Upper lobe of left lung (tissue), 6 donors: Measurements from ENCODE around the gene EIF5AL1. TPM values are rescaled to one million over a fixed set of nuclear protein-coding genes. Genes with fewer than 3 reads are reported as not detected.
"Not testable (repeated sequence)": the region's sequence is repeated elsewhere in the genome, so short reads cannot be mapped to it uniquely, and the experiment has no call there.

ENCODE experiments used
- ATAC-seq, 2 donors: fragments of 200-7000 bp; cut with Tn5 transposase; one replicate each; pipeline ENCODE4 v1.9.1; 2022; ENCODE audit warnings: mild to moderate bottlenecking in 2 of 2, moderate library complexity in 2 of 2; ENCODE audit not compliant: low FRiP score in 2 of 2
- DNase-seq, 2 donors: peaks; one replicate each; pipeline ENCODE4 v3.0.0-alpha.2; 2019 to 2020
- H3K27ac ChIP-seq, 4 donors: fragments of 200-600 bp; sonication (generic); one replicate each; pipeline ENCODE4 v1.5.1; 2016 to 2019
- H3K27me3 ChIP-seq, 4 donors: fragments of 200-600 bp; sonication (generic); one replicate each; pipeline ENCODE4 v1.5.1; 2017 to 2019
- H3K36me3 ChIP-seq, 4 donors: fragments of 200-600 bp; sonication (generic); one replicate each; pipeline ENCODE4 v1.5.1; 2016 to 2019
- H3K4me1 ChIP-seq, 4 donors: fragments of 200-600 bp; sonication (generic); one replicate each; pipeline ENCODE4 v1.5.1; 2018 to 2019
- H3K4me3 ChIP-seq, 4 donors: fragments of 200-600 bp; sonication (generic); one replicate each; pipeline ENCODE4 v1.5.1; 2017 to 2019; ENCODE audit warnings: mild to moderate bottlenecking in 2 of 4, moderate library complexity in 1 of 4
- H3K9me3 ChIP-seq, 4 donors: fragments of 200-600 bp; sonication (generic); one replicate each; pipeline ENCODE4 v1.5.1; 2018 to 2019
- WGBS, 2 donors: methylation state at CpG; one replicate each; pipeline ENCODE4 v1.1.5; 2017 to 2018; 5-methylcytosine and 5-hydroxymethylcytosine counted together
- total RNA-seq, 6 donors: library from RNA; depleted of rRNA in 4 of 6; stranded (reverse); fragments of >200 nt in 4 of 6; gene quantifications; one replicate each; pipeline versions ENCODE4 v1.1.0 to v1.2.1, GENCODE V29; 2016 to 2021
- donor health status: DM: no; HTN: no; CAD: no; lungs with moderate emphysema.
- donor health status: DM: no; HTN: yes; CAD: no; lungs with severe emphysema.

EIF5AL1 gene
- total RNA-seq, 6 donors from 2014 or later, result 0.07 to 0.37 (median 0.15) TPM; not detected in 2

DNA sequence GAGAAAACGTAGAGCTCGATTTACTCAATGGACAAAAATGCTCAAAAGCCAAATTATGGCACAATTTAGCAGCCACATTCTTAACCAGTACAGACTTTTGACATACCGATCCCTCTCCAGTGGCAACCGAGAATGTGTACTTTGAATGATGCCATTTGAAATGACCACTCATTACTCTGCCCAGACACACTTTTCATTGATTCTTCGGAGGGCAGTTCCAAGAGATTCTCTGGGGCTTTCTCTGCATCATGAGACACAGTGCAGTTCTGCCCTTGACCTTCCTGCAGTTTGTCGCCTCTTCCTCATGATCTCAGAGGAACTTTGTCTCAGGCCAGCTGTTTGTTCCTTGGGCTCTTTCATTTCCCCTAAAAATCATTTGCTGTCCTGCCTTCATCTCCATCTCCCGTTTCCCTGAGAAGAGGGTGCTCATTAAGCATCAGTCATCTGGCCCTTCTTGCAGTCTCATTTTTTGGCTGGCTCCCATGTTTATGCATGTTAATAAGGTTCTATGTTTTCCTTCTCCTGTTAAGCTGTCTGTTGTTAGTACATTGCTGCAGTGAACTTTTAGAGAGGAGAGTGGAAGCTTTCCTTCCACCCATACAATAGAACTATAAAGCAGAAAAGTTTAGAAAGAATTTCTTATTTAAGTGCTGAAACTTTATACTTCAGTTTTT lies 4.3 kb downstream of the EIF5AL1 start:
- DNase-seq, H3K36me3 ChIP-seq, H3K9me3 ChIP-seq, H3K4me3 ChIP-seq, H3K27me3 ChIP-seq, H3K4me1 ChIP-seq, H3K27ac ChIP-seq, ATAC-seq: not testable (repeated sequence)
- WGBS, 2 donors, result 58% methylated on average over 4 to 7 of the region's 7 CpGs

DNA sequence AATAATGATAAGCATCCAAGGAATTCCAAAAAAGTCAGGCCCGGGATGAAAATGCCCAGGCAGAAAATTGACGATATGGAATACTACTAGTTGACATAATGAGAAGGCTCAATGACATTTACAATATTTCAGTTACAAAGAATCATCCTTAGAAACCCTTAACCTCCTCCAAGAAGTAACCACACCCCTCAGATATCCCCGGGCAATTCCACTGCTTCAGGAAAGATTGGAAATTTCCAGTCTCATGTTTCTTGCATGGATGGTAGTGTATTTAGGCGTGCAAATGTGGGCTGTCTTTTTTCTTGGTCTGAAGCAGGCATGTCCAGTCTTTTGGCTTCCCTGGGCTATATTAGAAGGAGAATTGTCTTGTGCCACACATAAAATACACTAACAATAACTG lies 5.2 kb downstream of the EIF5AL1 start:
- H3K9me3 ChIP-seq, H3K27me3 ChIP-seq, DNase-seq, H3K4me1 ChIP-seq, H3K36me3 ChIP-seq, ATAC-seq, H3K4me3 ChIP-seq, H3K27ac ChIP-seq: not testable (repeated sequence)
- 88 to 100% methylated on average over 1 to 3 of the region's 4 CpGs for WGBS, 2 donors

DNA sequence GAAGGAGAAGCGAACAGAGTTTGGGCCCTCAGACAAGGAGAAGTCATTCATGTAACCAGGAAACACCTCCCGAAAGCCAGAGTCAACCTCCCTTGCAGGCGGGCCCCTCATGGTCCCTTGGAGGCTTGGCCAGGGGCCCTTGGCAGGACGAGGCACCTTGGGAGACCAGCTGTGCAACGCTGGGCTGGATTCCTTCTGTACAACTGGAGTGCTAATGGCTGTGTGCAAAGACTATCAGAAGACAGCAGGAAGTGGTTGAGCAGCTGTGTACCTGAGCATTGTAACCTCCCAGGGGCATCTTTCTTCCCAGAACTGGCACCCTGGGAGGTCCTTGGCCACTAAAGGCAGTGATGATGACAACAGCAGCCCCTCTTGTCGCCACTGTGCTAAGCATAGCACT lies 9.4 kb downstream of the EIF5AL1 start:
- ATAC-seq (peak; percentile 18 to 29), DNase-seq (peak in 1 of 2 donors; percentile 36)
- H3K36me3 ChIP-seq, H3K4me1 ChIP-seq, H3K27me3 ChIP-seq, H3K9me3 ChIP-seq, H3K27ac ChIP-seq, H3K4me3 ChIP-seq: not testable (repeated sequence)
- 80 to 84% methylated on average over 5 to 6 of the region's 6 CpGs for WGBS, 2 donors

DNA sequence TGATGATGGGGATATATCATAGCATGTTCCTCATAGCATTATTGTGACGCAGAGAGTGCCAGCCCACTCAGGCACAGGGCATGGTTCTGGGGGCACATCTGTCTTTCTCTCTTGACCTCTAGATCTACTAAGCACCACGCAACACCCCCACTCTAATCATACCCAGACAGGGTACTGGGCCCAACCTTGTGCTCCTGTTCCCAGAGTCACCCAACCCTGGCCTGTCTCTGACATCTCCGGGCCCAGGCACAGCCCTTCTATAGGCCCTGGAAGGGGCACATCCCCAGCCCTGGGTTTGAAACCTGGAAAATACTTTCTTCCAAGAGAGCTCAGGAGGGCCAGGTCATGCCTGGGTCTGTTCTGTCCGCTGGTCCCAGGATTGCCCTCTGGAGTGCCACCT lies 10.1 kb downstream of the EIF5AL1 start:
- H3K4me3 ChIP-seq, result not testable (repeated sequence)

DNA sequence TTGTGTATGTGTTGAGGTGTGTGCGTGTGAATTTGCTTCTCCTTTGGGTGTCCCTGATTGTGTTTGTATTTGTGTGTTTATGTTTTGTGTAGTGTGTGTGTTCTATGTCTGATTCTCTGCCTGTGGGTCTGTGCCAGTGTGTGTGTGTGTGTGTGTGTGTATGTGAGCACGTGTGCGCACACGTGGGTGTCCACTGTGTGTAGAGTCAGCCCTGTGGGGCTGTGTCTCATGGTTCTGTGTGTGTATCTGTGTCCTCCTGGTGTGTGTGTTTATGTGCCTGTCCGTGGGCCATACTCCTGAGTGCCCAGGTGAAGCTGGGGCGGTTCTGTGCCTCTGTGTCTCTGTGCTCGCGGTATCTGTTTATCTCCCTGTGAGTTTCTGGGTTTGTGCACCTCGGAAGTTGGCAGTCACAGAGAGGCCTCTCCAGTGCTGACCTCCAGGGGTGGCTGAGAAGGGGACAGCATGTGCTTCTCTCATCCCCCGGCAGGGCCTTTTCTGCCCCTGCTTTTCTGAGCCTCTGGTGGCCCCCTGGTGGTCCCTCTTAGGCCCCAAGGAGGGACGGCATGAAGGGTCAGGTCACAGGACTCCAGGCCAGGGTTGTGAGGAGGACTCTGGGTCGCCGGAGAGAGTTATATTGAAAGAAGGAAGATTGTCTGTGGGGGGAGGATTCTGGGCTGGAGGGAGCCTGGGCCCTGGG lies 11.0 kb downstream of the EIF5AL1 start:
- ATAC-seq, result peak in 1 of 2 donors; percentile 56
- H3K27ac ChIP-seq, H3K27me3 ChIP-seq, H3K36me3 ChIP-seq, DNase-seq, H3K4me1 ChIP-seq, H3K9me3 ChIP-seq, H3K4me3 ChIP-seq: not testable (repeated sequence)
- WGBS, 2 donors, result 66 to 96% methylated on average over 4 to 5 of the region's 13 CpGs

More for the DNA sequence above, 10.1 kb downstream of the EIF5AL1 start:
- peak; percentile 29 to 41 for ATAC-seq
- DNase-seq, H3K9me3 ChIP-seq, H3K27me3 ChIP-seq, H3K36me3 ChIP-seq, H3K27ac ChIP-seq, H3K4me1 ChIP-seq: not testable (repeated sequence)
- WGBS, 2 donors, result 85 to 97% methylated on average over 3 of the region's 4 CpGs

DNA sequence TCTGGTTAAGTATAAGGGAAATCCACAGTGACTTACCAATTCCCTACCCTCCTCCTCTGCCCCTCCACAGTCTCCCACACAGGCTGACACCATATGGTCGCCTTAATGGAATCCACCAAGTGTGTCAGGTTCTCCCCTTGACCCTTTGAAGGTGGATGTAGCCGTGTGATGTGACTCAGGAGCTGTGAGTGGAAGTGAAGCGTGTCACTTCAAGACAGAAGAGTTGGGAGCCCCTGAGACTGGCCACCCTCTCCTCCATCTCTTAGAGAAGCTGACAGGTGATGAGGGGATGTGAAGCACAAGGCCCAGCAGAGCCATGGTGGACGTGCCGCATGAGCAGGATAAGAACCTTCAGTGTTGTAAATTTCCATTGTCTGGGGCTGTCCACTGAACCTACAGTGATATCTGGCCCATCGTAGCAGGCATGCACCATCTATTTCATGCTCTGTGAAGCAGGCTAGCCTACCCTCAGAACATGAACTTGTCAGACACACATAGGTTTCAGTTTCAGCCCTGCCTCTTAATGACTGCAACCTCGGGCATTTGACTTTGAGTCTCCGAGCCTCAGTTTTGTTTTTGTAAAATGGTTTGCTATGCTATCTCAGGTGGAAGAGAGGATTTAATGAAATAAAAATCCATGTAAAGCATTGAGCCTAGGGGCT lies 12.8 kb downstream of the EIF5AL1 start:
- ATAC-seq, result not testable (repeated sequence)

DNA sequence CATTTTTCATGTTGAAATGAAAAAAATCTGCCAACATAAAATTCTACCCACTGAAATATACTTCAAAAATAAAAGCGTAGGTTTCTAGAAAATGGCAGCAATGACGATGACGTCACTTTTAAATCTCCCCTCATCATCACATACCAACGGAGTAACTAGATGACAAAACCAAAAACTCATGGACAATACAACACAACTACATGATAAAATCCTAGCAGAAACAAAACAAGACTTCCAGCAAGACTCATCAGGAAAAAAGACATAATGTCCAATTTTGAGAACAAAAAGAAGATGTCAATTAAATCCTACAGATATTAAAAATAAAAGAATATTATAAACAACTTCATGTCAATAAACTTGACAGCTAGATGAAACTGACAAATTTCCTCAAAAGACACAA lies 15.9 kb downstream of the EIF5AL1 start:
- ATAC-seq, H3K36me3 ChIP-seq, DNase-seq, H3K27me3 ChIP-seq, H3K4me3 ChIP-seq, H3K9me3 ChIP-seq, H3K27ac ChIP-seq, H3K4me1 ChIP-seq: not testable (repeated sequence)
- WGBS, 2 donors, result 86% methylated on average over 1 of the region's 4 CpGs; no CpG with 5 or more reads in 1 of the 2 donors

More for the DNA sequence above, 12.8 kb downstream of the EIF5AL1 start:
- 75% methylated on average over 3 of the region's 8 CpGs; no CpG with 5 or more reads in 1 of the 2 donors for WGBS, 2 donors
- H3K4me3 ChIP-seq, DNase-seq, H3K27me3 ChIP-seq, H3K36me3 ChIP-seq, H3K4me1 ChIP-seq, H3K27ac ChIP-seq, H3K9me3 ChIP-seq: not testable (repeated sequence)

DNA sequence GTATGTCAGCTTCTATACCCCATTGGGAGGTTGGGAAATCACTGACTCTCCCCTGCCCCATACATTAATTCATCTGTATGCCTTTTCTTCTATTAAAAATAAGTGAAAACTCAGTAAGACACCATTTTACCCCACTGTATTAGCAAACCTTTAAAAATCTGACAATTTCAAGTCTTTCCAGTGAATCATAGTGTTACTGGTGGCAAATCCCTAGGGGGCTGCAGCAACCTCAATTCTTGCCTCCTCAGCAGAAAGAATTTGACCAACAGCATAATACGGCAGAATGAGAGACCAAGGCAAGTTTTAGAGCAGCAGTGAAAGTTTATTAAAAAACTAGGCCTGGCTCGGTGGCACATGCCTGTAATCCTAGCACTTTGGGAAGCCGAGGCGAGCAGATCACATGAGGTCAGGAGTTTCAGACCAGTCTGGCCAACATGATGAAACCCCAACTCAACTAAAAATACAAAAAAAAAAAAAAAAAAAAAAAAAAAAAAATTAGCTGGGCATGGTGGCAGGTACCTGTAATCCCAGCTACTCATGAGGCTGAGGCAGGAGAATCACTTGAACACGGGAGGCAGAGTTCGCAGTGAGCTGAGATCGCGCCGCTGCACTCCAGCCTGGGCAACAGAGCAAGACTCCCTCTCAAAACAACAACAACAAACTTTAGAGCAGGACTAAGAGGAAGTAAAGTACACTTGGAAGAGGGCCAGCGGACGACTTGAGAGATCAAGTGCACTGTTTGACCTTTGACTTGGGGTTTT lies 21.0 kb downstream of the EIF5AL1 start:
- DNase-seq (peak in 1 of 2 donors; percentile 34), ATAC-seq (peak in 1 of 2 donors; percentile 63)
- not testable (repeated sequence) for H3K9me3 ChIP-seq, H3K4me3 ChIP-seq, H3K27me3 ChIP-seq, H3K27ac ChIP-seq, H3K36me3 ChIP-seq, H3K4me1 ChIP-seq
- WGBS, 2 donors, result 80 to 88% methylated on average over 6 to 9 of the region's 11 CpGs

DNA sequence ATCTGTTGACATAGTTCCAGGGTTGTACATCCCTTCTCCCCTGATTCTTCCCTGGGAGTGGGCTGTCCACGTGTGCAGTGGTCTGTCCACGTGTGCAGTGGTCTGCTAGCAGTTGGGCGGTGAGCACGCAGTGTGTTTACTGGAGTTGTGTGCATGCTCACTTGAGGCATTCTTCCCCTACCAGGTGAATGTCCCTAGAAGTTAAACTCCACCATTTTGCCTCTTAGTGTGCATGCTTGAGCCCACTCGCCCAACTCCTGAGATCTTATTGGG lies 21.5 kb downstream of the EIF5AL1 start:
- not testable (repeated sequence) for H3K27me3 ChIP-seq, H3K36me3 ChIP-seq, H3K27ac ChIP-seq, H3K9me3 ChIP-seq, ATAC-seq, H3K4me3 ChIP-seq, DNase-seq, H3K4me1 ChIP-seq
- WGBS, 2 donors, result no CpG with 5 or more reads among the region's 5 CpGs

DNA sequence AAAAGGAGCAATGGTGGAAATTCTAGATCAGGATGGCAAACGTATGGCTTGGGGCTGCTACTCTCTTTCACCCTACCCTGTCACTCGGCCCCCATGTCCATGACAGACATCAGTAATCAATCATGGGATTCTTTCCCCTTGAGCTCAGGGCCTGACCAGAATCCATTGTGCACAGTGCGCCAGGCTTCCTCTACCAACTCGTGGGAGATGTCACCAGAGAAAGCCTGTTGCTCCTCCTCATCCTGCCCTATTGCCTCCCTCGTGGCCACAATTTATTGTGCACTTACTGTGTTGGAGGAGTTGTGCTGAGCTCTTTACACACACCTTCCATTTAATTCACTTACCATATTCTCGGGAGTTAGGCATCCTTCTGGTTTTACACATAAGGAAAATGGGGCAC lies 26.0 kb downstream of the EIF5AL1 start:
- H3K27me3 ChIP-seq, H3K4me1 ChIP-seq, H3K4me3 ChIP-seq, DNase-seq, H3K36me3 ChIP-seq, ATAC-seq, H3K9me3 ChIP-seq, H3K27ac ChIP-seq: not testable (repeated sequence)
- 76 to 78% methylated on average over 6 of the region's 6 CpGs for WGBS, 2 donors

DNA sequence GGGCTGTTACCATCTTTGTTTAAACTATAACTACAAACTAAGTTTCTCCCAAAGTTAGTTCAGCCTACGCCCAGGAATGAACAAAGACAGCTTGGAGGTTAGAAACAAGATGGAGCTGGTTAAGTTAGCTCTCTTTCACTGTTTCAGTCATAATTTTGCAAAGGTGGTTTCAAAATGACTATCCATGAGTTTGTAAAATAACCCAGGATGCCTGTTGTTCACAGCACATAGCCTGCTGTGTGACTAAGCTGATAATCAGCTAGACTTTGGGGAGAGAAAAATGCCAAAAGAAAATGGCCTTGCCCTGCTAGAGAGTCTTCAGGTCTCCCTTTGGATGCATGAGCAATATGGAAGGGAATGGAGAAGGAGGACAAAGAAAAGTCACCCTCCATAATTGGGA lies 28.6 kb downstream of the EIF5AL1 start:
- DNase-seq, H3K27ac ChIP-seq, H3K4me1 ChIP-seq, ATAC-seq, H3K36me3 ChIP-seq, H3K27me3 ChIP-seq, H3K4me3 ChIP-seq, H3K9me3 ChIP-seq: not testable (repeated sequence)
- WGBS, 2 donors, result 76 to 93% methylated on average over 1 of the region's 1 CpG
